SK-N-SH (cell line): Measurements from ENCODE around the gene ATAD1. TPM values are rescaled to one million over a fixed set of nuclear protein-coding genes. Genes with fewer than 3 reads are reported as not detected.

Experiments used
- CTCF ChIA-PET: fragments of 300-600, 350-600 bp; formaldehyde crosslinking; extraction: SDS; loops from one replicate; lab custom pipeline; 2021; lab: Yijun Ruan, JAX
- POLR2A ChIA-PET: fragments of 350-600 bp; sonication (Branson Sonifier 250); formaldehyde crosslinking; extraction: SDS; loops from one replicate; lab custom pipeline; 2020; ENCODE audit warnings: antibody characterized with exemption, inconsistent platforms; lab: Yijun Ruan, JAX
- DNase-seq: peaks from one replicate; pipeline ENCODE4 v3.0.0; 2012
- H2AFZ ChIP-seq: fragments of 200-600 bp; sonication (generic); 2 replicates; pipeline ENCODE4 v1.8.1; 2016; ENCODE audit warnings: antibody characterized with exemption, mild to moderate bottlenecking, low read depth
- H3F3A ChIP-seq: fragments of 200-600 bp; sonication (generic); replicated peaks from 2 replicates; pipeline ENCODE3; 2016; ENCODE audit warnings: antibody characterized with exemption, mild to moderate bottlenecking; ENCODE audit not compliant: insufficient read depth
- H3K27ac ChIP-seq, 2 experiments: fragments of 200-500 bp in 1 of 2; fragments of 200-600 bp in 1 of 2; sonication (Bioruptor generic) in 1 of 2; sonication (generic), shearing (Covaris generic) in 1 of 2; 2 replicates each; pipeline versions ENCODE4 v1.5.1 to v1.6.1; 2014 to 2016; ENCODE audit warnings: low read depth in 2 of 2, inconsistent platforms in 1 of 2, low read length in 1 of 2, mild to moderate bottlenecking in 1 of 2, mixed read lengths in 1 of 2
- H3K27me3 ChIP-seq: fragments of 200-600 bp; sonication (generic), shearing (Covaris generic); 2 replicates; pipeline ENCODE4 v1.6.1; 2016; ENCODE audit warnings: mixed run types; ENCODE audit not compliant: insufficient read depth
- H3K36me3 ChIP-seq, 2 experiments: fragments of 200-500 bp in 1 of 2; fragments of 200-600 bp in 1 of 2; sonication (Bioruptor generic) in 1 of 2; sonication (generic) in 1 of 2; replicated peaks in 1 of 2; 2 replicates each; pipeline versions ENCODE3 to v1.5.1; 2014 to 2016; ENCODE audit warnings: low read length in 1 of 2, mild to moderate bottlenecking in 1 of 2; ENCODE audit not compliant: insufficient read depth in 2 of 2, control insufficient read depth in 1 of 2
- H3K4me1 ChIP-seq, 2 experiments: fragments of 200-500 bp in 1 of 2; fragments of 200-600 bp in 1 of 2; sonication (Bioruptor generic) in 1 of 2; sonication (generic), shearing (Covaris generic) in 1 of 2; 2 replicates each; pipeline versions ENCODE4 v1.5.1 to v1.6.1; 2014 to 2016; ENCODE audit warnings: low read depth in 1 of 2, low read length in 1 of 2, mixed run types in 1 of 2; ENCODE audit not compliant: insufficient read depth in 2 of 2, control insufficient read depth in 1 of 2
- H3K4me2 ChIP-seq: fragments of 200-600 bp; sonication (generic), shearing (Covaris generic); 2 replicates; pipeline ENCODE4 v1.6.1; 2017; ENCODE audit warnings: mixed run types
- H3K4me3 ChIP-seq, 2 experiments: fragments of 200-500 bp in 1 of 2; fragments of 200-600 bp in 1 of 2; sonication (Bioruptor generic) in 1 of 2; sonication (generic), shearing (Covaris generic) in 1 of 2; 2 replicates each; pipeline versions ENCODE4 v1.5.1 to v1.8.1; 2014 to 2016; ENCODE audit warnings: low read depth in 2 of 2, inconsistent platforms in 1 of 2, low read length in 1 of 2, mild to moderate bottlenecking in 1 of 2, mixed read lengths in 1 of 2, moderate library complexity in 1 of 2
- H3K79me2 ChIP-seq: fragments of 200-600 bp; sonication (generic); 2 replicates; pipeline ENCODE4 v1.8.1; 2017; ENCODE audit warnings: mild to moderate bottlenecking; ENCODE audit not compliant: insufficient read depth
- H3K9ac ChIP-seq: fragments of 200-600 bp; sonication (generic); 2 replicates; pipeline ENCODE4 v1.6.1; 2017; ENCODE audit warnings: mixed run types
- H3K9me2 ChIP-seq: fragments of 200-600 bp; sonication (generic); 2 replicates; pipeline ENCODE4 v1.6.1; 2017; ENCODE audit warnings: mixed run types
- H3K9me3 ChIP-seq: fragments of 200-600 bp; sonication (generic); 2 replicates; pipeline ENCODE4 v1.6.1; 2017; ENCODE audit warnings: mixed run types, mild to moderate bottlenecking, moderate library complexity
- H4K20me1 ChIP-seq: fragments of 200-600 bp; sonication (generic); 2 replicates; pipeline ENCODE4 v1.6.1; 2017; ENCODE audit warnings: mild to moderate bottlenecking, mixed run types; ENCODE audit not compliant: insufficient read depth
- EZH2phosphoT487 ChIP-seq: fragments of 200-600 bp; sonication (generic); IDR thresholded peaks from 2 replicates; pipeline ENCODE4 v1.6.1; 2017; ENCODE audit warnings: low read depth, mixed run types, mild to moderate bottlenecking, antibody characterized with exemption, moderate library complexity, borderline replicate concordance
- FOXM1 ChIP-seq: IDR thresholded peaks from 2 replicates; pipeline ENCODE4 v1.4.0; 2012; ENCODE audit warnings: low read depth, mild to moderate bottlenecking
- GATA2 ChIP-seq: sonication (generic); formaldehyde crosslinking; IDR thresholded peaks from 2 replicates; pipeline ENCODE4 v1.5.0; 2020; ENCODE audit warnings: mild to moderate bottlenecking, missing genetic modification reagents
- JUND ChIP-seq: IDR thresholded peaks from 2 replicates; pipeline ENCODE4 v1.4.0; 2012
- MXI1 ChIP-seq: IDR thresholded peaks from 2 replicates; pipeline ENCODE4 v1.6.1; 2012; ENCODE audit warnings: mild to moderate bottlenecking, low read depth, low read length, improper control_type of control experiment
- POLR2AphosphoS5 ChIP-seq: IDR thresholded peaks from 2 replicates; pipeline ENCODE4 v1.6.1; 2012; ENCODE audit warnings: low read depth, low read length
- RAD21 ChIP-seq: IDR thresholded peaks from 2 replicates; pipeline ENCODE4 v1.6.1; 2012; ENCODE audit warnings: mild to moderate bottlenecking, low read length
- RCOR1 ChIP-seq: fragments of 150-350 bp; IDR thresholded peaks from 2 replicates; pipeline ENCODE4 v1.6.1; 2017; ENCODE audit warnings: antibody characterized with exemption, low read length
- SMC3 ChIP-seq: IDR thresholded peaks from 2 replicates; pipeline ENCODE4 v1.6.1; 2012; ENCODE audit warnings: low read depth, low read length, improper control_type of control experiment
- TCF12 ChIP-seq: IDR thresholded peaks from 2 replicates; pipeline ENCODE4 v1.4.0; 2012
- TEAD4 ChIP-seq: IDR thresholded peaks from 2 replicates; pipeline ENCODE4 v1.4.0; 2012; ENCODE audit warnings: mild to moderate bottlenecking, borderline replicate concordance; ENCODE audit not compliant: insufficient read depth
- YY1 ChIP-seq: IDR thresholded peaks from 2 replicates; pipeline ENCODE4 v1.4.0; 2012; ENCODE audit warnings: low read depth, mild to moderate bottlenecking
- WGBS: methylation state at CpG from one replicate; pipeline ENCODE4 v1.1.6; 2017; ENCODE audit warnings: low lambda C conversion rate; 5-methylcytosine and 5-hydroxymethylcytosine counted together
- polyA plus RNA-seq, 3 experiments: library from polyadenylated mRNA; depleted of rRNA; stranded (reverse); fragments of >200 nt; gene quantifications; 2 replicates each; pipeline ENCODE4 v1.2.3, GENCODE V29; 2012
- TF ChIP-seq, protein P1 (sequence below): fragments of 150-350 bp; IDR thresholded peaks from 2 replicates; pipeline ENCODE4 v1.6.1; 2017; ENCODE audit warnings: antibody characterized with exemption, low read length, low read depth, borderline replicate concordance
- TF ChIP-seq, protein P2 (sequence below): IDR thresholded peaks from 2 replicates; pipeline ENCODE4; 2012
- TF ChIP-seq, protein P3 (sequence below): fragments of 200-600 bp; sonication (generic); IDR thresholded peaks from 2 replicates; pipeline ENCODE4 v1.6.1; 2017; ENCODE audit warnings: antibody characterized with exemption, mild to moderate bottlenecking, moderate library complexity

Gene ATAD1
- polyA plus RNA-seq, 1 of the 3 experiments (the other 2 are of a cell fraction) = 13.5 TPM

DNA sequence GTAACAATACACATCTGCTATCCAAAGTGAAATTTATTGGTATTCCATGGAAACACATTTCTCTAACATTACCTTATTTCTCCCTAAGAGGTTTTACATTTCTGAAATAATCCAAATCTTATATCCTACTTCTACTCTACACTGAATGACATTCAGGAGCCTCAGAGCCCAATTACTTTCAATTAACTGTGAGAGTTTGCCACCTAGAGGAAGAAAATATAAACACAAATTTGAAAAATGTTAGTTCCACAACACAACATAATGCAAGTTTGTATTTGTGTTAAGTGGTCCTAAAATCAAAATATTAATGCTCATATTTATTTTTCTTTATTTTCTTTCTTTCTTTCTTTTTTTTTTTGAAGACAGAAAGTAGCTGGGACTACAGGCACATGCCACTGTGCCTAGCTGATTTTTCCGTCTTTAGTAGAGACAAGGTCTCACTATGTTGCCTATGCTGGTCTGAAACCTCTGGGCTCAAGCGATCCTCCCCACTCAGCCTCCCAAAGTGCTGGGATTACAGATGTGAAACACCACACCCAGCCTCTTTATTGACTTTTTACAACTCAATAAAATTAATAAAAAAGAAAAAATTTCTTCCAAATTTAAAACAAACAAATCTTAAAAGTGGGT lies 46.0 kb downstream of the ATAD1 start:
- H3K27me3 ChIP-seq = no peaks in the 10 kb centered on the region
- H3K4me3 ChIP-seq = no peak overlapping the region
- 98% methylated on average over 2 of the region's 2 CpGs for WGBS
- POLR2A ChIA-PET = no interaction called here
- TF ChIP-seq FOXM1 = no peak
- TF ChIP-seq, protein P1, sequence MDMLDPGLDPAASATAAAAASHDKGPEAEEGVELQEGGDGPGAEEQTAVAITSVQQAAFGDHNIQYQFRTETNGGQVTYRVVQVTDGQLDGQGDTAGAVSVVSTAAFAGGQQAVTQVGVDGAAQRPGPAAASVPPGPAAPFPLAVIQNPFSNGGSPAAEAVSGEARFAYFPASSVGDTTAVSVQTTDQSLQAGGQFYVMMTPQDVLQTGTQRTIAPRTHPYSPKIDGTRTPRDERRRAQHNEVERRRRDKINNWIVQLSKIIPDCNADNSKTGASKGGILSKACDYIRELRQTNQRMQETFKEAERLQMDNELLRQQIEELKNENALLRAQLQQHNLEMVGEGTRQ = no peak
- TF ChIP-seq, protein P2, sequence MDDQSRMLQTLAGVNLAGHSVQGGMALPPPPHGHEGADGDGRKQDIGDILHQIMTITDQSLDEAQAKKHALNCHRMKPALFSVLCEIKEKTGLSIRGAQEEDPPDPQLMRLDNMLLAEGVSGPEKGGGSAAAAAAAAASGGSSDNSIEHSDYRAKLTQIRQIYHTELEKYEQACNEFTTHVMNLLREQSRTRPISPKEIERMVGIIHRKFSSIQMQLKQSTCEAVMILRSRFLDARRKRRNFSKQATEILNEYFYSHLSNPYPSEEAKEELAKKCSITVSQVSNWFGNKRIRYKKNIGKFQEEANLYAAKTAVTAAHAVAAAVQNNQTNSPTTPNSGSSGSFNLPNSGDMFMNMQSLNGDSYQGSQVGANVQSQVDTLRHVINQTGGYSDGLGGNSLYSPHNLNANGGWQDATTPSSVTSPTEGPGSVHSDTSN = no peak
- no peak for TF ChIP-seq RCOR1
- no peak for TF ChIP-seq GATA2
- TF ChIP-seq, protein P3, sequence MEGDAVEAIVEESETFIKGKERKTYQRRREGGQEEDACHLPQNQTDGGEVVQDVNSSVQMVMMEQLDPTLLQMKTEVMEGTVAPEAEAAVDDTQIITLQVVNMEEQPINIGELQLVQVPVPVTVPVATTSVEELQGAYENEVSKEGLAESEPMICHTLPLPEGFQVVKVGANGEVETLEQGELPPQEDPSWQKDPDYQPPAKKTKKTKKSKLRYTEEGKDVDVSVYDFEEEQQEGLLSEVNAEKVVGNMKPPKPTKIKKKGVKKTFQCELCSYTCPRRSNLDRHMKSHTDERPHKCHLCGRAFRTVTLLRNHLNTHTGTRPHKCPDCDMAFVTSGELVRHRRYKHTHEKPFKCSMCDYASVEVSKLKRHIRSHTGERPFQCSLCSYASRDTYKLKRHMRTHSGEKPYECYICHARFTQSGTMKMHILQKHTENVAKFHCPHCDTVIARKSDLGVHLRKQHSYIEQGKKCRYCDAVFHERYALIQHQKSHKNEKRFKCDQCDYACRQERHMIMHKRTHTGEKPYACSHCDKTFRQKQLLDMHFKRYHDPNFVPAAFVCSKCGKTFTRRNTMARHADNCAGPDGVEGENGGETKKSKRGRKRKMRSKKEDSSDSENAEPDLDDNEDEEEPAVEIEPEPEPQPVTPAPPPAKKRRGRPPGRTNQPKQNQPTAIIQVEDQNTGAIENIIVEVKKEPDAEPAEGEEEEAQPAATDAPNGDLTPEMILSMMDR = peak; percentile 67
- no peak for TF ChIP-seq JUND
- no peak for TF ChIP-seq POLR2AphosphoS5
- peak; percentile 17; the same call in 1 of the 2 replicates for TF ChIP-seq SMC3
- peak; percentile 73 for TF ChIP-seq RAD21
- no peak for TF ChIP-seq TEAD4
- no peak for TF ChIP-seq YY1
- TF ChIP-seq EZH2phosphoT487 = no peak
- no peak overlapping the region for H3K9ac ChIP-seq
- no peak overlapping the region for H3K27ac ChIP-seq
- H4K20me1 ChIP-seq = no peaks in the 10 kb centered on the region
- H3K4me2 ChIP-seq = no peak overlapping the region
- no peaks in the 10 kb centered on the region for H3K9me3 ChIP-seq
- H3F3A ChIP-seq = peaks cover 36% of the 10 kb centered on the region
- H3K79me2 ChIP-seq = peaks cover 6% of the 10 kb centered on the region; the same call in 1 of the 2 replicates
- peaks cover 0 to 14% of the 10 kb centered on the region in 2 experiments; a peak in 1 of 4 replicates for H3K4me1 ChIP-seq
- CTCF ChIA-PET = interaction anchor here (0.6 to 3.8 kb wide), 15 partner anchors 9 to 239 kb away, joined by 3 to 10 read pairs (median 3); no protein-coding TSS in a partner anchor
- peaks cover 59 to 66% of the 10 kb centered on the region in 2 experiments for H3K36me3 ChIP-seq
- H3K9me2 ChIP-seq = no peaks in the 10 kb centered on the region
- DNase-seq = peak; percentile 10
- no peak overlapping the region for H2AFZ ChIP-seq

DNA sequence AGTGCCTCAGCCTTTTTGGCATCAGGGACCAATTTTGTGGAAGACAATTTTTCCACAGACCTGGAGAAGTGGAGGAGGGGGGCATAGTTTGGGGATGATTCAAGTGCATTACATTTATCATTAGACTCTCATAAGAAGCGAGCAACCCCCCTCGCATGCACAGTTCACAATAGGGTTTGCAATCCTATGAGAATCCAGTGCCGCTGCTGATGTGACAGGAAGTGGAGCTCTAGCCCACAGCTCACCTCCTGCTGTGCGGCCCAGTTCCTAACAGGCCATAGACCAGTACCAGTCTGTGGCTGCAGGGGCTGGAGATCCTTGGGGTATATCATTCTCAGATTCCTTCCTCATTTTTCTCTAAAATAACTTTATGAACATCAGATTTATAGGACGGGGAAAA lies 50.8 kb downstream of the ATAD1 start:
- no peak overlapping the region; the same call in 1 of the 2 replicates for H3K9ac ChIP-seq
- H2AFZ ChIP-seq = no peak overlapping the region
- H3K27ac ChIP-seq = peak overlapping the region in 1 of 2 experiments; percentile 32; a peak in 1 of 4 replicates
- H4K20me1 ChIP-seq = no peaks in the 10 kb centered on the region
- WGBS = 85% methylated on average over 5 of the region's 5 CpGs
- peaks cover 0 to 16% of the 10 kb centered on the region in 2 experiments; a peak in 1 of 4 replicates for H3K4me1 ChIP-seq
- POLR2A ChIA-PET = no interaction called here
- H3K4me2 ChIP-seq = no peak overlapping the region
- no peaks in the 10 kb centered on the region for H3K27me3 ChIP-seq
- H3K4me3 ChIP-seq = no peak overlapping the region
- TF ChIP-seq MXI1 = no peak
- no peak for TF ChIP-seq TCF12
- H3K9me2 ChIP-seq = no peaks in the 10 kb centered on the region
- no peaks in the 10 kb centered on the region for H3K9me3 ChIP-seq
- no peak for DNase-seq
- peaks cover 54 to 69% of the 10 kb centered on the region in 2 experiments for H3K36me3 ChIP-seq
- peaks cover 15% of the 10 kb centered on the region for H3F3A ChIP-seq
- CTCF ChIA-PET = interaction anchor here (0.6 kb wide), 1 partner anchor 233 kb away, joined by 3 read pairs; no protein-coding TSS in a partner anchor
- H3K79me2 ChIP-seq = peaks cover 18% of the 10 kb centered on the region; the same call in 1 of the 2 replicates
